ENCODE measurements around the gene JSRP1.
A peak's percentile ranks its signal among the peaks of the same experiment; 100 is the strongest.
"Not testable (repeated sequence)": the region's sequence is repeated elsewhere in the genome, so short reads cannot be mapped to it uniquely, and the experiment has no call there.

Gene JSRP1

GRCh38 chr19:2282062-2282861 lies 26.0 kb upstream of the JSRP1 start, which contains the start of gene PEAK3:
Gene PEAK3, minus strand, starts transcription at chr19:2282175. Its CDS starts 1,244 bp downstream, at chr19:2280931.
- no peak for DNase-seq

- DNase-seq = not testable (repeated sequence)
Observed at GRCh38 chr19:2281265-2282061, 25.2 kb upstream of the JSRP1 start.

- DNase-seq = no peak
Observed at GRCh38 chr19:2280633-2281264, 24.5 kb upstream of the JSRP1 start.

GRCh38 chr19:2278459-2279158 lies 22.4 kb upstream of the JSRP1 start:
- DNase-seq = no peak

- DNase-seq = no peak
Observed at GRCh38 chr19:2277138-2277537, 20.9 kb upstream of the JSRP1 start.

GRCh38 chr19:2276429-2276986 lies 20.3 kb upstream of the JSRP1 start:
- DNase-seq = no peak

- DNase-seq = no peak
Observed at GRCh38 chr19:2275588-2276428, 19.6 kb upstream of the JSRP1 start.

- no peak for DNase-seq
Observed at GRCh38 chr19:2274931-2275535, 18.8 kb upstream of the JSRP1 start.

- no peak for DNase-seq
Observed at GRCh38 chr19:2274185-2274711, 18.0 kb upstream of the JSRP1 start.

GRCh38 chr19:2273356-2274184 lies 17.4 kb upstream of the JSRP1 start:
- DNase-seq = peak; percentile 82

GRCh38 chr19:2271234-2272103 lies 15.3 kb upstream of the JSRP1 start:
- no peak for DNase-seq

GRCh38 chr19:2270423-2271233 lies 14.4 kb upstream of the JSRP1 start:
- DNase-seq = peak; percentile 80

- no peak for DNase-seq
Observed at GRCh38 chr19:2270157-2270422, 13.9 kb upstream of the JSRP1 start.

- DNase-seq = peak; percentile 99
Observed at GRCh38 chr19:2269244-2270156, 13.3 kb upstream of the JSRP1 start.

GRCh38 chr19:2268861-2269243 lies 12.6 kb upstream of the JSRP1 start:
- DNase-seq = no peak

- no peak for DNase-seq
Observed at GRCh38 chr19:2268480-2268830, 12.2 kb upstream of the JSRP1 start.
